Superior temporal gyrus (tissue), 1 donor: ENCODE measurements around the gene GSG1.
"Not testable (repeated sequence)": the region's sequence is repeated elsewhere in the genome, so short reads cannot be mapped to it uniquely, and the experiment has no call there.

ENCODE experiments used
- DNase-seq: peaks from one replicate; pipeline ENCODE4 v3.0.0-alpha.2; 2016; ENCODE audit errors: extremely low spot score

GSG1 gene

DNA sequence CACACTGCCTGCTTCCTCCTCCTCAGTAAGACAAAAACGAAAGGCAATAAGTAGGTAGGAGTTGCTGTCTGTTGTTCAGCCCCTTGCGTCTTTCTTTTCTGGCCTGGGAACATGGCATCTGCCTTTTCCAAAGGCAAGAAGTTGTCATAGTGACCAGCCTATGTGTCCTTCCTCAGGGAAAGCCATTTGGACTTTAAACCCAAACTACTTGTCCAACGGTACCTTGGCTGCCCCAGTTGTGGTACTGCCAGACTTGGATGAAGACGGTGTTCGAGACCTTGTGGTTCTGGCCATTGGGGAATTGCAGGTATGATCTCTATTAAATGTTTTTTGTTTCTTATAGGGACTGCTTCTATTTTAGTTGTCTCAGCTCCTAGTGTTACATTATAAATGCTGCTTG lies 40.8 kb downstream of the GSG1 start:
- DNase-seq = peak; percentile 35

DNA sequence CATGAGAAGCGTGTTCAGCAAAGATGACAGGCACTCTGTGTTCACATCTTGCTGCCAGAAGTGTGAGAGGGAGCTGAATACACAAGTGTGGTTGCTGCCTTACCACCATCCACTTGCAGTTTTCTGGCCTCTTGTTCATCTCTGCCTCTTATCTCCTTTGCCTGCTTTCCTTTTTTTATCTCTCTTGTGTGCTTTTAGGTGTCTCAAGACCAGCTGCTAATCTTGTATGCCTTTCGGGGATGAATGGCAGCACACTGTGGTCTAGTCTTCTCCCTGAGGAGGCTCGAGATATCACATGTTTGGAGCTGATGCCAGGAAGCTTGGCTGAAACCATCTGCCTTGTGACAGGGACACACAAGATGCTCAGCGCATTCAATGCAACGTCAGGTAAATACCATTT lies 42.1 kb downstream of the GSG1 start:
- DNase-seq = no peak

- DNase-seq = no peak
These were observed 42.9 kb downstream of the GSG1 start for GRCh38 chr12:13060581-13060980.

DNA sequence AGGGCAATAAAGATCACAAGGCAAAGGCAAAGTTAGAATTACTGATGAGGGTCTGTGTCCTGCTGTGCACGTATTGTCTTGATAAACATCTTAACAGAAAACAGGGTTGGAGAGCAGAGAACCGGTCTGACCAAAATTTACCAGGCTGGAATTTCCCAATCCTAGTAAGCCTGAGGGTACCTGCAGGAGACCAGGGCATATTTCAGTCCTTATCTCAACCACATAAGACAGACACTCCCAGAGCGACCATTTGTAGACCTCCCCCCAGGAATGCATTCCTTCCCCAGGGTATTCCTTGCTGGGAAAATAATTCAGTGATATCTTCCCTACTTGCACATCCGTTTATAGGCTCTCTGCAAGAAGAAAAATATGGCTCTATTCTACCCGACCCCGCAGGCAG lies 49.9 kb downstream of the GSG1 start:
- DNase-seq = not testable (repeated sequence)

GRCh38 chr12:13052421-13052820 lies 51.0 kb downstream of the GSG1 start:
- DNase-seq = no peak

GRCh38 chr12:13049816-13050215 lies 53.7 kb downstream of the GSG1 start:
- DNase-seq = no peak

DNA sequence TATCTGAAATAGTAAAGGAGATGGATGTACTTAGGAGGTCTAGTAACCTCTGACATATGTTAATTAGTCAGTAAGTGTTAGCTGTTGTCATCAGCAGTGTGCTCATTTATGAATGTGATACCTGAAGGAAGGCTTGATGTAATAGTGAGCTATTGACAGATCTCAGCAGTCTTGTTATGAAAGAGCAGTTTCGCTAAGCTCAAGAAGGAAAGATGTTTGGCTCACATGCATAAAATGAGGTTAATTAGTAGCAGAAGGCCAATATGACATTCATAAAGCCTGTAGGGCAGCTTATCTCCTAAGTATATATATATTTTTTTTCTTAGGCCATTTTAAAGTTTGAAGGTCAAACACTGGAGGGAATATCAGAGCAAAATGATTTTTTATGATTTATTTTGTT lies 56.5 kb downstream of the GSG1 start:
- DNase-seq = no peak

DNA sequence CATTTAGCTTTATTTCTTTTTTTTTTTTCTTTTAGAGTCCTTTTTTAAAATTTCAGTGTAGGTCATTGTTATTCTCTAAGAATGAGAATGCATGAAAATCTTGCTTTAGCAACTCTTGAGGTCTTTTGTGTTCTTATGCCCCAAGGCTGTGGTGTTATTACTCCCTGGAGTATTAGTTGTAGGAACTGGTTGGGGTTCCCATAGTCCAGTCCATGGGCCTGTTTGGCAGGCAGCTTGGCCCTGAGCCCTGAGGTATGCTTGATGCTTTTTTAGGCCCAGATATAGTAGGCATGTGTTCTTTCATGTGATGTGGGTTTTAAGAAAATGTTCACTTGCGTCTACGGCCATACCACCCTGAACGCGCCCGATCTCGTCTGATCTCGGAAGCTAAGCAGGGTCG lies 57.7 kb downstream of the GSG1 start:
- no peak for DNase-seq

DNA sequence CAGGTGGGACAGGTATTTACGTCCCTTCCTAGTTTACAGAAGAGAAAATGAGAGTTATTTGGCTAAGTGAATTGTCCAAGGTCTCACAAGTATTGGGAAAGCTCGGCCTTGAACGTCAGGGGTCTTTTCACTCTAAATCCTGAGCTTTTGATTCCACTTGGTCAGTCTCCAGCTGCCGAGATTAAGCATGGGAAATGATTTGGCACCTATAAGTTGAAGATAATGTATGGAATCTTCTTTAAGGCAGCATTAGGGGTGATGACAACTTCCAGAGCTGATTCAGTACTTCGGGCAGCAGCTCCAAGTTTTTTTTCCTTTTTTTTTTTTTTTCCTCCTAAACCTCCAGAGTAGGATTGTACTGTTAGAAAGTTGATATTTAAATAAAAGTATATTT lies 58.6 kb downstream of the GSG1 start:
- no peak for DNase-seq

DNA sequence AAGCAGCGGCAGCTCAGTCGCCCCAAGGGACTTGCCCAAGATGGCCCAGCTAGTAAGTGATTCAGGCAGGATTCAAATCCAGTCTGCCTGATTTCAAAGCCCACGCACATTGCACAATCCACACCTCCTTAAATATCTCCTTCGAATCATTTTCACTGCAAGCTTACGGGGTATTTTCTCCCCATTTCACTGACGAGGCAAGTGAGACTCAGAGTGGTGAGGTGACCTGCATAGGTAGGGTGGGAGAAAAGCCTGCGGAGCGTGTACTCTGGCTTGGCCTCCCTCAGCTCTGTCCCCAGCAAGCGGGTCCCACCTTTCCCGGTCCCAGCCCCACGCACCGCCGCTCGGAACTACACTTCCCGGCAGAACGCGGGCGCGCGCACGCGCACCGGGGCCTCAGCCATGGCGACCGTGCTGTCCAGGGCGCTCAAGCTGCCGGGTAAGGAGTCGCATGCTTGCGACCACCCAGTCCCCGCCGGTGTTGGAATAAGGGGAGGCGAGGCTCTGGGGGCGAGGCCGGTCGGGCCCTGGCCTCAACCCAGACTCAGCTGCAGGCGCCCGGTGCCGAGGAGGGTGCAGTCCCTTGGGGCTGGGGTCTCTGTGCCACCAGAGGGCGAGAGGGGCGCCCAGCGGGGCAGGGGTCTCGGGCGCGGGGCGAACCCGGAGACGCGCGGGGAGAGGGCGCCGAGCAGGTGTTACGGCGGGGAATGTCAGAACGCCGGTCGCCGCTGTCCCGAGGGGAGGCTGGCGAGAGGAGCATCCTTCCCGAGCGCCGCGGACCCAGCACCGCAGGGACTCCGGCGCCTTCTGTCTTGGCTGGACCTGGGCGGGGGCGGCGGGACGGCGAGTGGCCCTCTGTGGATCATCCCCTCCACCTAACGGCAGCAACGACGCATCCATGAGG lies 59.2 kb downstream of the GSG1 start, which contains the start of gene FAM234B:
Gene FAM234B, plus strand, starts transcription at position 380 of the 904 bp plus-strand sequence. Its CDS starts 23 bp downstream, at position 403.
- peak; percentile 71 for DNase-seq

GRCh38 chr12:13042666-13043230 lies 60.7 kb downstream of the GSG1 start:
- no peak for DNase-seq

DNA sequence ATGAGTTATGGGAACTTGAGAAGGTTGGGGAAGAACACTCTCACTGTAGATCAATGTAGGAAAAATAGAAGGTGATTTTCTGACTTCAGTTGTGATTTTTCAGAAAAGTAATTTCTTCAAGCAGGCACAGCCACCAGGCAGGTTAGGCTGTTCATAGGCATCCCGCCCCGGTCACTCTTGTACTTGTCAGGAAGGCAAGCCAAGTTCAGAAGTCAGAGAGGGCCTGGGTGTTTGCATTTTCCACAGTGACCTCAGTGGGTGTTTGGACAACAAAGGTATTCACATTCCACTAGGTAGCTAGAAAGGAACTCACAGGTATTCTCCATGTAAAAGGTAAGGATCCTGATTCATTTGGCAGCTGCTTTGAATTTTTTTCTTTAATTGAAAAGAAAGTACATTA lies 62.2 kb downstream of the GSG1 start:
- DNase-seq = no peak

GRCh38 chr12:13039328-13039956 lies 64.0 kb downstream of the GSG1 start:
- no peak for DNase-seq

- no peak for DNase-seq
These were observed 64.8 kb downstream of the GSG1 start for GRCh38 chr12:13038491-13039161.

- no peak for DNase-seq
These were observed 66.6 kb downstream of the GSG1 start for GRCh38 chr12:13036881-13037280.

DNA sequence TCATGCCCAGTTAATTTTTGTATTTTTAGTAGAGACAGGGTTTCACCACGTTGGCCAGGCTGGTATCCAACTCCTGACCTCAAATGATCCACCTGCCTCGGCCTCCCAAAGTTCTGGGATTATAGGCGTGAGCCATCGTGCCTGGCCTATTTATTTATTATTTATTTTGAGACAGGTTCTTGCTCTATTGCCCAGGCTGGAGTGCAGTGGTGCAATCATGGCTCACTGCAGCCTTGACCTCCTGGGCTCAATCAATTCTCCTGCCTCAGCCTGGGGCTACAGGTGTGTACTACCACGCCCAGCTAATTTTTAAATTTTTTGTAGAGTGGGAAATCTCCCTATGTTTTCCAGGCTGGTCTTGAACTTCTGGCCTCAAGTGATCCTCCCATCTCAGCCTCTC lies 68.1 kb downstream of the GSG1 start:
- DNase-seq = not testable (repeated sequence)
